Stimulated activated CD8-positive, alpha-beta memory T cell treated with anti-CD3 and anti-CD28 coated beads, Interleukin-7, amount 100 ng/mL, for 24 hours (primary cell): ENCODE data around the gene CRYBB1.

Experiments used
- DNase-seq: peaks from one replicate; pipeline ENCODE4 v3.0.0-alpha.2; 2020; ENCODE audit warnings: low read depth

The CRYBB1 gene

GRCh38 chr22:26606611-26607010 is 11.2 kb downstream of the CRYBB1 start:
- DNase-seq: no peak

- no peak for DNase-seq
Observed at GRCh38 chr22:26604368-26604767, 13.5 kb downstream of the CRYBB1 start.

- DNase-seq: no peak
Observed at GRCh38 chr22:26602127-26602526, 15.7 kb downstream of the CRYBB1 start.

- no peak for DNase-seq
Observed at GRCh38 chr22:26601726-26602125, 16.1 kb downstream of the CRYBB1 start.

- DNase-seq: no peak
Observed at GRCh38 chr22:26599505-26599904, 18.3 kb downstream of the CRYBB1 start.

- no peak for DNase-seq
Observed at GRCh38 chr22:26597480-26597879, 20.3 kb downstream of the CRYBB1 start.

- no peak for DNase-seq
Observed at GRCh38 chr22:26597026-26597425, 20.8 kb downstream of the CRYBB1 start.

- no peak for DNase-seq
Observed at GRCh38 chr22:26593763-26594162, 24.1 kb downstream of the CRYBB1 start.

GRCh38 chr22:26592421-26592891 is 25.4 kb downstream of the CRYBB1 start:
- DNase-seq: no peak

- DNase-seq: peak; percentile 50
Observed at GRCh38 chr22:26589845-26590736, 27.7 kb downstream of the CRYBB1 start, which contains the start of gene TPST2. TSS of gene TPST2 (minus strand) at chr22:26590132. CDS start at chr22:26541630, 48,502 bp downstream.

GRCh38 chr22:26589367-26589844 is 28.4 kb downstream of the CRYBB1 start:
- no peak for DNase-seq

- no peak for DNase-seq
Observed at GRCh38 chr22:26588729-26589366, 29.0 kb downstream of the CRYBB1 start.

- DNase-seq: no peak
Observed at GRCh38 chr22:26587991-26588613, 29.7 kb downstream of the CRYBB1 start.

GRCh38 chr22:26586556-26587325 is 31.1 kb downstream of the CRYBB1 start:
- no peak for DNase-seq

- no peak for DNase-seq
Observed at GRCh38 chr22:26585104-26585790, 32.6 kb downstream of the CRYBB1 start.

- DNase-seq: no peak
Observed at GRCh38 chr22:26584010-26584409, 33.8 kb downstream of the CRYBB1 start.

GRCh38 chr22:26581633-26582168 is 36.1 kb downstream of the CRYBB1 start:
- DNase-seq: no peak

GRCh38 chr22:26581026-26581425 is 36.8 kb downstream of the CRYBB1 start:
- DNase-seq: no peak

GRCh38 chr22:26580240-26580962 is 37.4 kb downstream of the CRYBB1 start:
- DNase-seq: no peak

- DNase-seq: no peak
Observed at GRCh38 chr22:26579331-26579886, 38.4 kb downstream of the CRYBB1 start.
